K562 (cell line): Measurements from ENCODE around the gene DNAJB12. TPM values are rescaled to one million over a fixed set of nuclear protein-coding genes. Genes with fewer than 3 reads are reported as not detected.

Experiments
- FOXK2 ChIP-seq, 2 experiments: fragments of 450-650 bp; IDR thresholded peaks in 1 of 2; conservative IDR thresholded peaks in 1 of 2; 2 replicates each; pipeline ENCODE4 v1.6.1; 2016; ENCODE audit warnings: low read depth in 2 of 2, mild to moderate bottlenecking in 1 of 2
- GTF2A2 ChIP-seq: IDR thresholded peaks from 2 replicates; pipeline ENCODE4 v1.6.1; 2016; ENCODE audit warnings: mild to moderate bottlenecking, missing genetic modification characterization, missing compliant biosample characterization
- HOMEZ ChIP-seq: fragments of 250-450 bp; sonication (Bioruptor Pico); IDR thresholded peaks from 2 replicates; pipeline ENCODE4 v1.4.0; 2020; ENCODE audit warnings: mild to moderate bottlenecking, moderate library complexity
- HSF4 ChIP-seq: fragments of 250-450 bp; sonication (Bioruptor Pico); IDR thresholded peaks from 2 replicates; pipeline ENCODE4 v2.1.2; 2022; ENCODE audit warnings: mild to moderate bottlenecking, moderate library complexity, borderline replicate concordance
- MIER1 ChIP-seq: fragments of 450-650 bp; IDR thresholded peaks from 2 replicates; pipeline ENCODE4 v1.6.1; 2016; ENCODE audit warnings: antibody characterized with exemption, mild to moderate bottlenecking, low read depth
- NFE2 ChIP-seq: IDR thresholded peaks from 2 replicates; pipeline ENCODE4 v1.6.1; 2014; ENCODE audit warnings: antibody characterized with exemption, low read depth
- PHF21A ChIP-seq: fragments of 450-650 bp; IDR thresholded peaks from 2 replicates; pipeline ENCODE4 v1.6.1; 2017; ENCODE audit warnings: low read depth, borderline replicate concordance
- PTTG1 ChIP-seq: fragments of 450-650 bp; IDR thresholded peaks from 2 replicates; pipeline ENCODE4 v1.6.1; 2016; ENCODE audit warnings: low read depth, mild to moderate bottlenecking, missing genetic modification characterization, missing compliant biosample characterization
- RBBP5 ChIP-seq: fragments of 200-600 bp; sonication (generic); IDR thresholded peaks from 2 replicates; pipeline ENCODE4 v1.6.1; 2012; ENCODE audit warnings: borderline replicate concordance, mild to moderate bottlenecking, low read length, control low read depth, inconsistent platforms; ENCODE audit not compliant: insufficient read depth, poor library complexity, severe bottlenecking
- RBM25 ChIP-seq: fragments of 200-400 bp; formaldehyde crosslinking; IDR thresholded peaks from 2 replicates; pipeline ENCODE4 v1.6.1; 2018; ENCODE audit warnings: low read length, low read depth, moderate library complexity; ENCODE audit not compliant: severe bottlenecking
- RNF2 ChIP-seq: sonication (generic); IDR thresholded peaks from 2 replicates; pipeline ENCODE4 v1.6.1; 2016
- SMC3 ChIP-seq: conservative IDR thresholded peaks from 2 replicates; pipeline ENCODE4 v1.6.1; 2011; ENCODE audit warnings: low read depth, low read length, improper control_type of control experiment; ENCODE audit not compliant: insufficient read depth
- ZBTB5 ChIP-seq: fragments of 450-650 bp; IDR thresholded peaks from 2 replicates; pipeline ENCODE4 v1.6.1; 2017; ENCODE audit warnings: antibody characterized with exemption
- polyA plus RNA-seq, 8 experiments: library from polyadenylated mRNA; depleted of rRNA in 4 of 8; stranded (reverse) in 5 of 8; unstranded in 3 of 8; fragments of >200 nt; fragmentation: Nextera tagmentation in 2 of 8; fragmentation: Illumina TruSeq in 1 of 8; extraction: Ambion mirVana in 2 of 8; extraction: Trizol in 1 of 8; gene quantifications; 2 replicates each; pipeline versions ENCODE4 v1.2.1 to v1.2.3, GENCODE V29; 2011 to 2014; ENCODE audit warnings: inconsistent platforms in 1 of 8, missing spikeins in 1 of 8
- total RNA-seq, 7 experiments: library from RNA; depleted of rRNA in 6 of 7; stranded (reverse); fragments of >200 nt in 6 of 7; fragmentation: Illumina TruSeq in 2 of 7; extraction: Trizol in 2 of 7; gene quantifications; 2 replicates each; pipeline versions ENCODE4 v1.2.1 to v1.2.3, GENCODE V29; 2011 to 2021; ENCODE audit warnings: low replicate concordance in 1 of 7
- TF ChIP-seq, protein P1 (sequence below): fragments of 250-450 bp; sonication (Bioruptor Pico); IDR thresholded peaks from 2 replicates; pipeline ENCODE4 v1.5.0; 2021; ENCODE audit warnings: mild to moderate bottlenecking, moderate library complexity
- TF ChIP-seq, protein P2 (sequence below): fragments of 250-450 bp; sonication (Bioruptor Pico); IDR thresholded peaks from 2 replicates; pipeline ENCODE4 v1.5.0; 2021
- TF ChIP-seq, protein P3 (sequence below): fragments of 450-650 bp; IDR thresholded peaks from 2 replicates; pipeline ENCODE4 v1.6.1; 2016; ENCODE audit warnings: borderline replicate concordance

DNAJB12 gene
- total and polyA plus RNA-seq, 9 of the 15 experiments (the other 6 are each of a cell fraction or from before 2014, with no cell fraction given) = 3.5 to 31.5 (median 20.3) TPM

DNA sequence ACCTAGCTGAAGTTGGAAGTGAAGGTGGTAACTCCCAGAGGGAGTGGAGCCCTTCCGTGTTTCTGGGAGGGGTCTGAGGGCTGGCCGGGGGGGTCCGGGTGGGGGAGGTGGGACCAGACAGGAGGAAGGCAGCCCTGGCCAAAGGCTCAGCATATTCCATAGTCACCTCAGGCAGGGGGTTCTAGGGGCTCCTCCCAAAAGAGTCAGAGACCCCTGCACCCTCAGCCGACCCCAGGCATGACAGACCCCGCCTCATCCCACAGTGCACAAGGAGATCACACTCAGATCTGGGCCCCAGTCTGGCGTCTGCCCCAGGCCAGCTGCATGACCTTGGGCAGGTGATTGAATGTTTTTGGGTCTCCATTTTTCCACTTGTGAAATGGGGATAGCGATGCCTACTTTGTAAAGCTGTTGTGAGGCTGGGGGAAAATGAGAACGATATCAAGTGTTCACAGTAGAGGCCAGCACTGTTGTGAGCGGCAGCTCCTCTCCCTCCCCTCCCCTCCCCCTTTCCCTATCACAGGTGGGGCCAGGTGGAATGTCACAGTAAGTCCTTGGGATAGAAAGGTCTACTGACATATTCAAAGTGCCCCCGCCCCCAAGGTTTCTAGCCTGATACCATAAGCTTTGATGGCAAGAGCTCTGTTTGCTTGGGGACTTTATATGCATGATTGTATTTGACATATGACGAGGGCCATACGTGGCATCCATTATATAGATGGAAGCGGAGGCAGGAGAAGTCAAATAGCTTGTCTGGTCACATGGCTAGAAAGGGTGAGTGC is 33.3 kb downstream of the DNAJB12 start (continued):
- TF ChIP-seq, protein P1, sequence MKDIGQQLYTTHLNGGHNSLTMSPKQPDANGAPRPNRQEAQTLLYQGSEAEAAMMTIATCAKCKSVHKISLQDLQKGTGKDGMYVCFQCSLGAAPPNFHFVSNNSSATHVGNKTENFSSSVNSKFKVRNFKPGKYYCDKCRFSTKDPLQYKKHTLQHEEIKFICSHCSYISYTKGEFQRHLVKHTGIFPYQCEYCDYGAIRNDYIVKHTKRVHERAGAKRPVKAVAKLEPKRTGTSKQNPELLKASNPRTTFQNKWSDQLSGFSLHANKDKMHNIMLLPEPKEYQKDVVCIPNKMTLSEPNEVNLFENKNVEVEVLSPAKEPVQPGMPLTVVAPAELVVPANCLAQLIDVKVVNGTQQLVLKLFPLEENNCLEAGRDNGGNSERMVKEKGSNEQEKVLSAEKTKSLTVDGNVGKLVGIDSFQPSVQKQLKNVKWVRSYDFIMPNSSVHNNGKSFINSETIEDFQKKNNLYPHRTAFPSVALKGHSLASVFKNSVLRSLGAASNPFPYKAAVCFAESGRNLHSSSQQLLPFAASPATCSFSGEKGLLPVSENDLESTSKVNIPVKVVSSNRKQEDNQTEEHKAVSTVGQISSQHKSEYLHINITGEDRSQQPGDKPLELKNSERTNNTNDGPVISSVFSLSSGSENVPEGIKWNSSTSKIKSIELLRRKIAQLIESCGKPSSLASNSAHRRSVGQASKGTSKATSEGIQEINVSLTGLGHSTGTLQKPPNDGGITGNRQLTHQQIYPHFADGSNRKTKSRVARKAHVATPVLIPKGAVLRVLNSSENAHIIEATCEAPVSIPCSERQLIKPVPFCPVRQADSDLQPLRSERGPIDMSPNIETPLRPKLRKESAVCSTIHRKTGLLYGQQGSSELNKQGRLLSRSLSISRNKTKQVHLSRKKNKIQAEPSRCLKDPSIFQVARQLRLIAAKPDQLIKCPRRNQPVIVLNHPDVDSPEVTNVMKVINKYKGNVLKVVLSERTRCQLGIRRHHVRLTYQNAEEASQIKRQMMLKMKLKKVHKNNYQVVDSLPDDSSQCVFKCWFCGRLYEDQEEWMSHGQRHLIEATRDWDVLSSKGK (CRISPR knock-in tag) = no peak
- TF ChIP-seq HSF4 (CRISPR knock-in tag) = 0 out of 2 replicates have a peak, but pooled peaks have one; percentile 3
- no peak for TF ChIP-seq SMC3
- TF ChIP-seq, protein P2, sequence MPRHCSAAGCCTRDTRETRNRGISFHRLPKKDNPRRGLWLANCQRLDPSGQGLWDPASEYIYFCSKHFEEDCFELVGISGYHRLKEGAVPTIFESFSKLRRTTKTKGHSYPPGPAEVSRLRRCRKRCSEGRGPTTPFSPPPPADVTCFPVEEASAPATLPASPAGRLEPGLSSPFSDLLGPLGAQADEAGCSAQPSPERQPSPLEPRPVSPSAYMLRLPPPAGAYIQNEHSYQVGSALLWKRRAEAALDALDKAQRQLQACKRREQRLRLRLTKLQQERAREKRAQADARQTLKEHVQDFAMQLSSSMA = peak; percentile 65; the same call in 1 of the 2 replicates
- TF ChIP-seq NFE2 = no peak
- TF ChIP-seq MIER1 = no peak
- TF ChIP-seq GTF2A2 = peak; percentile 25; the same call in 1 of the 2 replicates
- no peak for TF ChIP-seq RNF2
- TF ChIP-seq PHF21A = no peak
- TF ChIP-seq ZBTB5 = no peak
- TF ChIP-seq RBBP5 = no peak
- 0 out of 2 replicates have a peak, but pooled peaks have one; percentile 5 for TF ChIP-seq HOMEZ
- TF ChIP-seq FOXK2 (conservative IDR thresholded peaks at IDR 0.05 in 1 of 2, IDR thresholded peaks at IDR 0.05 in 1 of 2; ENCODE audit: low read depth in 2 of 2) = no peak
- peak; percentile 36 for TF ChIP-seq RBM25
- TF ChIP-seq PTTG1 (tag) = peak; percentile 40; the same call in 1 of the 2 replicates
- TF ChIP-seq, protein P3, sequence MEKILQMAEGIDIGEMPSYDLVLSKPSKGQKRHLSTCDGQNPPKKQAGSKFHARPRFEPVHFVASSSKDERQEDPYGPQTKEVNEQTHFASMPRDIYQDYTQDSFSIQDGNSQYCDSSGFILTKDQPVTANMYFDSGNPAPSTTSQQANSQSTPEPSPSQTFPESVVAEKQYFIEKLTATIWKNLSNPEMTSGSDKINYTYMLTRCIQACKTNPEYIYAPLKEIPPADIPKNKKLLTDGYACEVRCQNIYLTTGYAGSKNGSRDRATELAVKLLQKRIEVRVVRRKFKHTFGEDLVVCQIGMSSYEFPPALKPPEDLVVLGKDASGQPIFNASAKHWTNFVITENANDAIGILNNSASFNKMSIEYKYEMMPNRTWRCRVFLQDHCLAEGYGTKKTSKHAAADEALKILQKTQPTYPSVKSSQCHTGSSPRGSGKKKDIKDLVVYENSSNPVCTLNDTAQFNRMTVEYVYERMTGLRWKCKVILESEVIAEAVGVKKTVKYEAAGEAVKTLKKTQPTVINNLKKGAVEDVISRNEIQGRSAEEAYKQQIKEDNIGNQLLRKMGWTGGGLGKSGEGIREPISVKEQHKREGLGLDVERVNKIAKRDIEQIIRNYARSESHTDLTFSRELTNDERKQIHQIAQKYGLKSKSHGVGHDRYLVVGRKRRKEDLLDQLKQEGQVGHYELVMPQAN = no peak
